K562 (cell line): ENCODE measurements around the gene FANCD2OS. TPM values are rescaled to one million over a fixed set of nuclear protein-coding genes. Genes with fewer than 3 reads are reported as not detected.

Experiments used
- CCNT2 ChIP-seq: IDR thresholded peaks from 2 replicates; pipeline ENCODE4 v1.6.1; 2011; ENCODE audit warnings: borderline replicate concordance, low read depth, mild to moderate bottlenecking, moderate library complexity, mixed read lengths, low read length; ENCODE audit not compliant: insufficient read length; ENCODE audit errors: extremely low read depth
- CLOCK ChIP-seq: fragments of 250-450 bp; sonication (Bioruptor Pico); IDR thresholded peaks from 2 replicates; pipeline ENCODE4 v1.4.0; 2020; ENCODE audit warnings: mild to moderate bottlenecking, moderate library complexity, borderline replicate concordance
- CREB1 ChIP-seq, 2 experiments: sonication (generic) in 1 of 2; formaldehyde crosslinking in 1 of 2; IDR thresholded peaks; 2 replicates each; pipeline versions ENCODE4 v1.6.1 to v1.8.0; 2012 to 2022; ENCODE audit warnings: inconsistent platforms in 1 of 2, mild to moderate bottlenecking in 1 of 2, missing genetic modification reagents in 1 of 2, moderate library complexity in 1 of 2
- MYC ChIP-seq, 2 experiments: fragments of 250-450 bp in 1 of 2; sonication (Bioruptor Pico) in 1 of 2; IDR thresholded peaks; 2 replicates each; pipeline versions ENCODE4 v1.5.1 to v1.6.1; 2012 to 2021; ENCODE audit warnings: low read depth in 2 of 2, borderline replicate concordance in 1 of 2, improper control_type of control experiment in 1 of 2, low read length in 1 of 2, mild to moderate bottlenecking in 1 of 2, moderate library complexity in 1 of 2
- PURB ChIP-seq: sonication (generic); formaldehyde crosslinking; IDR thresholded peaks from 2 replicates; pipeline ENCODE4 v1.9.0; 2021; ENCODE audit warnings: low read depth, mild to moderate bottlenecking, missing genetic modification reagents
- SLC30A9 ChIP-seq: fragments of 250-450 bp; sonication (Bioruptor Pico); IDR thresholded peaks from 2 replicates; pipeline ENCODE4 v1.8.0; 2022; ENCODE audit warnings: mild to moderate bottlenecking, moderate library complexity
- ZFP1 ChIP-seq: fragments of 450-650 bp; formaldehyde crosslinking; IDR thresholded peaks from 2 replicates; pipeline ENCODE4 v1.4.0; 2020; ENCODE audit warnings: mild to moderate bottlenecking, mixed read lengths
- ZNF146 ChIP-seq: IDR thresholded peaks from one replicate; pipeline ENCODE4 v1.6.1; 2018; ENCODE audit warnings: missing compliant biosample characterization; ENCODE audit not compliant: unreplicated experiment
- polyA plus RNA-seq, 8 experiments: library from polyadenylated mRNA; depleted of rRNA in 4 of 8; stranded (reverse) in 5 of 8; unstranded in 3 of 8; fragments of >200 nt; fragmentation: Nextera tagmentation in 2 of 8; fragmentation: Illumina TruSeq in 1 of 8; extraction: Ambion mirVana in 2 of 8; extraction: Trizol in 1 of 8; gene quantifications; 2 replicates each; pipeline versions ENCODE4 v1.2.1 to v1.2.3, GENCODE V29; 2011 to 2014; ENCODE audit warnings: inconsistent platforms in 1 of 8, missing spikeins in 1 of 8
- total RNA-seq, 7 experiments: library from RNA; depleted of rRNA in 6 of 7; stranded (reverse); fragments of >200 nt in 6 of 7; fragmentation: Illumina TruSeq in 2 of 7; extraction: Trizol in 2 of 7; gene quantifications; 2 replicates each; pipeline versions ENCODE4 v1.2.1 to v1.2.3, GENCODE V29; 2011 to 2021; ENCODE audit warnings: low replicate concordance in 1 of 7
- TF ChIP-seq, protein P1 (sequence below), 2 experiments: fragments of 450-650 bp; formaldehyde crosslinking in 1 of 2; IDR thresholded peaks; 2 replicates each; pipeline versions ENCODE4 v1.4.0 to v1.6.1; 2014 to 2020; ENCODE audit warnings: mild to moderate bottlenecking in 2 of 2, borderline replicate concordance in 1 of 2, low read depth in 1 of 2
- TF ChIP-seq, protein P2 (sequence below): fragments of 250-450 bp; sonication (Bioruptor Pico); IDR thresholded peaks from 2 replicates; pipeline ENCODE4 v1.6.1; 2021; ENCODE audit warnings: mild to moderate bottlenecking
- TF ChIP-seq, protein P3 (sequence below): fragments of 250-450 bp; sonication (Bioruptor Pico); IDR thresholded peaks from 2 replicates; pipeline ENCODE4 v1.8.0; 2021; ENCODE audit warnings: moderate library complexity, mild to moderate bottlenecking, inconsistent platforms

The FANCD2OS gene
- total and polyA plus RNA-seq, 9 of the 15 experiments (the other 6 are each of a cell fraction or from before 2014, with no cell fraction given): not detected

GRCh38 chr3:10136426-10137005, 28.5 kb upstream of the FANCD2OS start (continued):
- TF ChIP-seq, protein P1, sequence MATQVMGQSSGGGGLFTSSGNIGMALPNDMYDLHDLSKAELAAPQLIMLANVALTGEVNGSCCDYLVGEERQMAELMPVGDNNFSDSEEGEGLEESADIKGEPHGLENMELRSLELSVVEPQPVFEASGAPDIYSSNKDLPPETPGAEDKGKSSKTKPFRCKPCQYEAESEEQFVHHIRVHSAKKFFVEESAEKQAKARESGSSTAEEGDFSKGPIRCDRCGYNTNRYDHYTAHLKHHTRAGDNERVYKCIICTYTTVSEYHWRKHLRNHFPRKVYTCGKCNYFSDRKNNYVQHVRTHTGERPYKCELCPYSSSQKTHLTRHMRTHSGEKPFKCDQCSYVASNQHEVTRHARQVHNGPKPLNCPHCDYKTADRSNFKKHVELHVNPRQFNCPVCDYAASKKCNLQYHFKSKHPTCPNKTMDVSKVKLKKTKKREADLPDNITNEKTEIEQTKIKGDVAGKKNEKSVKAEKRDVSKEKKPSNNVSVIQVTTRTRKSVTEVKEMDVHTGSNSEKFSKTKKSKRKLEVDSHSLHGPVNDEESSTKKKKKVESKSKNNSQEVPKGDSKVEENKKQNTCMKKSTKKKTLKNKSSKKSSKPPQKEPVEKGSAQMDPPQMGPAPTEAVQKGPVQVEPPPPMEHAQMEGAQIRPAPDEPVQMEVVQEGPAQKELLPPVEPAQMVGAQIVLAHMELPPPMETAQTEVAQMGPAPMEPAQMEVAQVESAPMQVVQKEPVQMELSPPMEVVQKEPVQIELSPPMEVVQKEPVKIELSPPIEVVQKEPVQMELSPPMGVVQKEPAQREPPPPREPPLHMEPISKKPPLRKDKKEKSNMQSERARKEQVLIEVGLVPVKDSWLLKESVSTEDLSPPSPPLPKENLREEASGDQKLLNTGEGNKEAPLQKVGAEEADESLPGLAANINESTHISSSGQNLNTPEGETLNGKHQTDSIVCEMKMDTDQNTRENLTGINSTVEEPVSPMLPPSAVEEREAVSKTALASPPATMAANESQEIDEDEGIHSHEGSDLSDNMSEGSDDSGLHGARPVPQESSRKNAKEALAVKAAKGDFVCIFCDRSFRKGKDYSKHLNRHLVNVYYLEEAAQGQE (IDR thresholded peaks at IDR 0.05; ENCODE audit: borderline replicate concordance): peak; percentile 69
- TF ChIP-seq, protein P1 (CRISPR knock-in tag; IDR thresholded peaks at IDR 0.05; ENCODE audit: low read depth): no peak
- TF ChIP-seq PURB (CRISPR knock-in tag) (no peak), CCNT2 (no peak), MYC (IDR thresholded peaks at IDR 0.05; ENCODE audit: low read depth, low read length) (no peak), MYC (CRISPR knock-in tag; IDR thresholded peaks at IDR 0.05; ENCODE audit: borderline replicate concordance, low read depth) (no peak), ZNF146 (CRISPR knock-in tag) (no peak), ZFP1 (no peak), SLC30A9 (no peak), CLOCK (CRISPR knock-in tag) (no peak), CREB1 (IDR thresholded peaks at IDR 0.05) (no peak), CREB1 (CRISPR knock-in tag; IDR thresholded peaks at IDR 0.05) (0 out of 2 replicates have a peak, but pooled peaks have one; percentile 20)
- TF ChIP-seq, protein P2, sequence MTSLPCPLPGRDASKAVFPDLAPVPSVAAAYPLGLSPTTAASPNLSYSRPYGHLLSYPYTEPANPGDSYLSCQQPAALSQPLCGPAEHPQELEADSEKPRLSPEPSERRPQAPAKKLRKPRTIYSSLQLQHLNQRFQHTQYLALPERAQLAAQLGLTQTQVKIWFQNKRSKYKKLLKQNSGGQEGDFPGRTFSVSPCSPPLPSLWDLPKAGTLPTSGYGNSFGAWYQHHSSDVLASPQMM (CRISPR knock-in tag): no peak
- TF ChIP-seq, protein P3, sequence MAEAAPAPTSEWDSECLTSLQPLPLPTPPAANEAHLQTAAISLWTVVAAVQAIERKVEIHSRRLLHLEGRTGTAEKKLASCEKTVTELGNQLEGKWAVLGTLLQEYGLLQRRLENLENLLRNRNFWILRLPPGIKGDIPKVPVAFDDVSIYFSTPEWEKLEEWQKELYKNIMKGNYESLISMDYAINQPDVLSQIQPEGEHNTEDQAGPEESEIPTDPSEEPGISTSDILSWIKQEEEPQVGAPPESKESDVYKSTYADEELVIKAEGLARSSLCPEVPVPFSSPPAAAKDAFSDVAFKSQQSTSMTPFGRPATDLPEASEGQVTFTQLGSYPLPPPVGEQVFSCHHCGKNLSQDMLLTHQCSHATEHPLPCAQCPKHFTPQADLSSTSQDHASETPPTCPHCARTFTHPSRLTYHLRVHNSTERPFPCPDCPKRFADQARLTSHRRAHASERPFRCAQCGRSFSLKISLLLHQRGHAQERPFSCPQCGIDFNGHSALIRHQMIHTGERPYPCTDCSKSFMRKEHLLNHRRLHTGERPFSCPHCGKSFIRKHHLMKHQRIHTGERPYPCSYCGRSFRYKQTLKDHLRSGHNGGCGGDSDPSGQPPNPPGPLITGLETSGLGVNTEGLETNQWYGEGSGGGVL (CRISPR knock-in tag): no peak
